ENCODE results near the gene NPAS3.
"Not testable (repeated sequence)": the region's sequence is repeated elsewhere in the genome, so short reads cannot be mapped to it uniquely, and the experiment has no call there.

Gene NPAS3

GRCh38 chr14:33088274-33088673 lies 149.6 kb downstream of the NPAS3 start:
- DNase-seq: not testable (repeated sequence)

- DNase-seq: no peak
These were observed 159.3 kb downstream of the NPAS3 start for GRCh38 chr14:33098016-33098415.

GRCh38 chr14:33103489-33103888 lies 164.8 kb downstream of the NPAS3 start:
- no peak for DNase-seq

GRCh38 chr14:33103966-33104365 lies 165.3 kb downstream of the NPAS3 start:
- DNase-seq: no peak

- DNase-seq: no peak
These were observed 172.2 kb downstream of the NPAS3 start for GRCh38 chr14:33110737-33111443.

GRCh38 chr14:33114331-33114730 lies 175.7 kb downstream of the NPAS3 start:
- DNase-seq: no peak

- peak; percentile 60 for DNase-seq
These were observed 180.0 kb downstream of the NPAS3 start for GRCh38 chr14:33118668-33119067.

GRCh38 chr14:33120341-33120740 lies 181.7 kb downstream of the NPAS3 start:
- no peak for DNase-seq

GRCh38 chr14:33120966-33121365 lies 182.3 kb downstream of the NPAS3 start:
- no peak for DNase-seq

- DNase-seq: no peak
These were observed 184.6 kb downstream of the NPAS3 start for GRCh38 chr14:33123281-33123680.

- no peak for DNase-seq
These were observed 187.8 kb downstream of the NPAS3 start for GRCh38 chr14:33126433-33126832.

GRCh38 chr14:33127531-33127930 lies 188.9 kb downstream of the NPAS3 start:
- DNase-seq: no peak

- no peak for DNase-seq
These were observed 193.1 kb downstream of the NPAS3 start for GRCh38 chr14:33131801-33132200.

- DNase-seq: no peak
These were observed 195.5 kb downstream of the NPAS3 start for GRCh38 chr14:33134162-33134561.

- DNase-seq: no peak
These were observed 196.3 kb downstream of the NPAS3 start for GRCh38 chr14:33134975-33135374.

GRCh38 chr14:33150666-33151428 lies 212.2 kb downstream of the NPAS3 start:
- DNase-seq: no peak

GRCh38 chr14:33163109-33163508 lies 224.4 kb downstream of the NPAS3 start:
- DNase-seq: no peak

GRCh38 chr14:33163600-33163999 lies 224.9 kb downstream of the NPAS3 start:
- no peak for DNase-seq

GRCh38 chr14:33165144-33165925 lies 226.7 kb downstream of the NPAS3 start:
- DNase-seq: no peak

- no peak for DNase-seq
These were observed 227.2 kb downstream of the NPAS3 start for GRCh38 chr14:33165926-33166289.

- DNase-seq: no peak
These were observed 237.3 kb downstream of the NPAS3 start for GRCh38 chr14:33175951-33176350.

- DNase-seq: no peak
These were observed 245.9 kb downstream of the NPAS3 start for GRCh38 chr14:33184587-33184986.

- DNase-seq: no peak
These were observed 248.0 kb downstream of the NPAS3 start for GRCh38 chr14:33186656-33187055.

- DNase-seq: no peak
These were observed 250.2 kb downstream of the NPAS3 start for GRCh38 chr14:33188880-33189279.
